Stimulated activated naive CD8-positive, alpha-beta T cell treated with anti-CD3 and anti-CD28 coated beads, Interleukin-15, amount 100 ng/mL, for 72 hours (primary cell): ENCODE measurements around the gene PLCB1.
"Not testable (repeated sequence)": the region's sequence is repeated elsewhere in the genome, so short reads cannot be mapped to it uniquely, and the experiment has no call there.

Source experiments
- ATAC-seq: fragments of 150-1000 bp; cut with Tn5 transposase; 2 replicates; pipeline ENCODE4 v1.10.0; 2021; ENCODE audit warnings: mild to moderate bottlenecking, moderate library complexity
- DNase-seq, 2 donors: peaks; one replicate each; pipeline ENCODE4 v3.0.0; 2021 to 2022
- H3K27ac Mint-ChIP-seq, 2 donors: one replicate each; pipeline ENCODE4 v1.8.0; 2022; ENCODE audit warnings: mild to moderate bottlenecking in 2 of 2, mixed read lengths in 2 of 2, moderate library complexity in 2 of 2
- H3K27me3 Mint-ChIP-seq: one replicate; pipeline ENCODE4 v1.8.0; 2022; ENCODE audit warnings: mixed read lengths
- H3K4me1 Mint-ChIP-seq: one replicate; pipeline ENCODE4 v1.8.0; 2022; ENCODE audit warnings: mild to moderate bottlenecking, mixed read lengths
- H3K4me3 Mint-ChIP-seq, 2 donors: one replicate each; pipeline ENCODE4 v1.8.0; 2022; ENCODE audit warnings: mild to moderate bottlenecking in 2 of 2, mixed read lengths in 2 of 2, moderate library complexity in 1 of 2
- H3K9me3 Mint-ChIP-seq, 2 donors: one replicate each; pipeline ENCODE4 v1.8.0; 2022; ENCODE audit warnings: mixed read lengths in 2 of 2

Gene PLCB1

GRCh38 chr20:8631271-8631670 lies 499.2 kb downstream of the PLCB1 start:
- DNase-seq, result no peak
- H3K9me3 Mint-ChIP-seq, result no peaks in the 10 kb centered on the region
- H3K27me3 Mint-ChIP-seq, result no peaks in the 10 kb centered on the region
- no peak overlapping the region for H3K4me3 Mint-ChIP-seq
- H3K27ac Mint-ChIP-seq, result no peak overlapping the region
- no peaks in the 10 kb centered on the region for H3K4me1 Mint-ChIP-seq
- ATAC-seq, result no peak

DNA sequence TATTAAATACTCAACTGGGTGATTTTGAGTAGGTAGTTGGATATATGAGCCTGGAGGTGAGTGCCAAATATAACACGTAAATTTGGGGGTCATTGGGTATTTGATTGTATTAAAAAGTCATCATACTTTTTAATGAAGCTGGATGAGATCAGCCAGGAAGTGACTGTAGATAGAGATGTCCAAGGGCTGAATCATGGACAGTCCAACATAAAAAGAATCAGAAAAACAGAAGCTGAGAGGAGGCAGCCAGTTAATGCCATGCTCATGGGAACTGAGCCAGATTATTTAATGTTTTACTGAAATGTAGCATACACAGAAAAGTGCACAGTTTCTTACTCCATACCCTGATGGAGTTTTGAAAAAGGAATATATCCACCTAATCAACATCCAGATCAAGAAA lies 501.3 kb downstream of the PLCB1 start:
- no peaks in the 10 kb centered on the region for H3K9me3 Mint-ChIP-seq
- no peaks in the 10 kb centered on the region for H3K4me1 Mint-ChIP-seq
- H3K4me3 Mint-ChIP-seq, result no peak overlapping the region
- H3K27me3 Mint-ChIP-seq, result no peaks in the 10 kb centered on the region
- no peak for DNase-seq
- H3K27ac Mint-ChIP-seq, result no peak overlapping the region
- ATAC-seq, result no peak

GRCh38 chr20:8635048-8635572 lies 503.0 kb downstream of the PLCB1 start:
- Mint-ChIP-seq H3K4me1 (no peaks in the 10 kb centered on the region), H3K27ac (no peak overlapping the region), H3K9me3 (no peaks in the 10 kb centered on the region), H3K4me3 (no peak overlapping the region), H3K27me3 (no peaks in the 10 kb centered on the region)
- ATAC-seq, result no peak
- no peak for DNase-seq

DNA sequence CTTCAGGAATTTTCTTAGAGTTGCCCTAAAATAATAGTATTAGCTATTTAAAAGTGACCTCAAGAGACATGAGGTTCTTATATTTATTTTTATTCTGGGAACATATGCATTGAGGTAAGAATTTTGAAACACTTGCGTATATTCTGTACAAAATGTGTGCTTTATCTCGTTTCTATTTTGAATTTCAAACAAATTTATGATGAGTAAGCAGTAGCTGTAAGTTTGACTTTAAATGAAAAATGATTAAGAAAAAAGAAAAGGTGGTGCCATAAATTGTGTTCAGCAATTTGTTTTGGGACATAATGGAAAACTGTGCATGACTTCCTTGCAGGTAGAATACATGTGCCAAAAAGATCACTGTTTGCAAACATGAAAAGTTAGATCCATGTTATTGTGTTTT lies 503.8 kb downstream of the PLCB1 start:
- Mint-ChIP-seq H3K4me3 (no peak overlapping the region), H3K4me1 (no peaks in the 10 kb centered on the region), H3K9me3 (no peaks in the 10 kb centered on the region), H3K27ac (no peak overlapping the region), H3K27me3 (no peaks in the 10 kb centered on the region)
- ATAC-seq (no peak), DNase-seq (no peak)

- Mint-ChIP-seq H3K27ac (no peak overlapping the region), H3K4me1 (no peaks in the 10 kb centered on the region)
Measured at GRCh38 chr20:8639112-8639778, 507.2 kb downstream of the PLCB1 start.

GRCh38 chr20:8640461-8640860 lies 508.4 kb downstream of the PLCB1 start:
- ATAC-seq (no peak), DNase-seq (no peak)
- Mint-ChIP-seq H3K4me1 (no peaks in the 10 kb centered on the region), H3K9me3 (no peaks in the 10 kb centered on the region), H3K27ac (no peak overlapping the region), H3K4me3 (no peak overlapping the region), H3K27me3 (no peaks in the 10 kb centered on the region)

More at GRCh38 chr20:8639112-8639778, 507.2 kb downstream of the PLCB1 start:
- H3K9me3 Mint-ChIP-seq, result no peaks in the 10 kb centered on the region
- no peaks in the 10 kb centered on the region for H3K27me3 Mint-ChIP-seq
- no peak for DNase-seq
- H3K4me3 Mint-ChIP-seq, result no peak overlapping the region
- ATAC-seq, result no peak

DNA sequence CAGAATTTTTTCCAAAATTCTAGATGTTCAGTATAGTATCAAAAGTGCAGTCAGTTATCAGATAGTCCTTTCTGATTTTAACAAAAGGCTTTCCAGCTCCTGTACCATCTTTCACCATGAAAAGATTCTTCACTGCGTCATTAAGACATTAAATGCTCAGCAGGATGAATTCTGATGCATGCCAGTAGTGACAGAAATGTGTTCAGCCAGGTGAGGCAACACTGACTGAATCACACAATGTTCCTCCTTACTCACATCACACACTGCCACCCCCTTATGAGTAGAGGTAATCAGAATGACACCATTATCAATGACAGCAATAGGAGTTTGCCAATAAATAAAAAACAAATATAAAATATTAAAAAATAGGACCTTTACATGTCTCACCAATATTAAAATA lies 510.2 kb downstream of the PLCB1 start:
- Mint-ChIP-seq H3K4me3 (no peak overlapping the region), H3K27me3 (no peaks in the 10 kb centered on the region), H3K27ac (no peak overlapping the region), H3K4me1 (no peaks in the 10 kb centered on the region), H3K9me3 (no peaks in the 10 kb centered on the region)
- DNase-seq (no peak), ATAC-seq (no peak)

DNA sequence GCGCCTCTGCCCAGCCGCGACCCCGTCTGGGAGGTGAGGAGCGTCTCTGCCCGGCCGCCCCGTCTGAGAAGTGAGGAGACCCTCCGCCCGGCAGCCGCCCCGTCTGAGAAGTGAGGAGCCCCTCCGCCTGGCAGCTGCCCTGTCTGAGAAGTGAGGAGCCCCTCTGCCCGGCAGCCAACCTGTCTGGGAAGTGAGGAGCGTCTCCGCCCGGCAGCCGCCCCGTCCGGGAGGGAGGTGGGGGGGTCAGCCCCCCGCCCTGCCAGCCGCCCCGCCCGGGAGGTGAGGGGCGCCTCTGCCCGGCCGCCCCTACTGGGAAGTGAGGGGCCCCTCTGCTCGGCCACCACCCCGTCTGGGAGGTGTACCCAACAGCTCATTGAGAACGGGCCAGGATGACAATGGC lies 512.4 kb downstream of the PLCB1 start:
- H3K4me3 Mint-ChIP-seq, H3K27me3 Mint-ChIP-seq, H3K4me1 Mint-ChIP-seq, ATAC-seq, H3K27ac Mint-ChIP-seq, DNase-seq, H3K9me3 Mint-ChIP-seq: not testable (repeated sequence)

DNA sequence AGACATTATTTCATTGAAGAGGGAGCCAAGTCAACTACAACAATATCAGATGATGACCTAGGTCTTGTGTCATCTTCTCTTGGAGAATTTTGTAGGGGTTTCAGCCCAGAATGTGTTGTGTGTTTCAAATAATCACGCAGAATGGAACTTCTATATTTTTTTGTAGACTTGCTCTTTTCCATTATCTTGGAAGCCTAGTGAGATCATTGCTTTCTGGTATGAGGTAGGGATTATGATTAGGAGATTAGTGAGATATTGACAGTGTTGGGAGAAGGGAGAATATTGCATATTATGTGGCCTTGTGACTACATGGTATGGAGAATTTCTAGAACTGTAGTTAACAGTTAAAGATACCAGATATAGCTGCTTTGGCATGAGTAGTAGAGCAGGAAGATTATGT lies 513.3 kb downstream of the PLCB1 start:
- no peak overlapping the region for H3K27ac Mint-ChIP-seq
- ATAC-seq, result no peak
- no peaks in the 10 kb centered on the region for H3K9me3 Mint-ChIP-seq

GRCh38 chr20:8646033-8646441 lies 514.0 kb downstream of the PLCB1 start:
- Mint-ChIP-seq H3K4me3 (no peak overlapping the region), H3K9me3 (no peaks in the 10 kb centered on the region), H3K4me1 (no peaks in the 10 kb centered on the region), H3K27me3 (no peaks in the 10 kb centered on the region), H3K27ac (peak overlapping the region in 1 of 2 donors; percentile 52)
- DNase-seq (no peak), ATAC-seq (no peak)

More for the DNA sequence above, 513.3 kb downstream of the PLCB1 start:
- H3K4me3 Mint-ChIP-seq, result no peak overlapping the region
- no peaks in the 10 kb centered on the region for H3K27me3 Mint-ChIP-seq
- H3K4me1 Mint-ChIP-seq, result no peaks in the 10 kb centered on the region
- DNase-seq, result no peak

DNA sequence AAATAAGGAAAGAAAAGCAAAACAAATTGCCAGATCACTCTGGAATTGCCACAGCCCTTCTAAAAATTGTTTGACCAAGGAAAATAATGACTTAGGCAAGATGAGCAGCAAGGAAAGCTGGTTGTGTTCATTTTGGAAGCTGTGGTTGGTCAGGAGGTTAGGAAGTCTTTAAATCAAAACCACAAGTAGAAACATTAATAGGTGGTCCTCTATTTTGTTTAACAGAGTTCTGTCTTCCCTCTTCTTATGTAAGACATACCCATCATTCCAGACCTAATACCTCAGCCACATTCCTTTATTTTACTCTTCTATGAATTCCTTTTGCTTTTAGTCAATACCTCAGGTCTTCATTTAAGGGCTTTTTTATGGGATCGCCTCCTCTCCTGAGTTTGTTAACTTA lies 514.6 kb downstream of the PLCB1 start:
- Mint-ChIP-seq H3K27me3 (no peaks in the 10 kb centered on the region), H3K27ac (peak overlapping the region in 1 of 2 donors; percentile 61)
- no peak for DNase-seq

GRCh38 chr20:8647961-8648441 lies 515.9 kb downstream of the PLCB1 start:
- no peak for ATAC-seq
- H3K4me1 Mint-ChIP-seq, result no peaks in the 10 kb centered on the region
- H3K27me3 Mint-ChIP-seq, result no peaks in the 10 kb centered on the region
- H3K4me3 Mint-ChIP-seq, result no peak overlapping the region
- H3K27ac Mint-ChIP-seq, result peak overlapping the region in 1 of 2 donors; percentile 12
- no peak for DNase-seq
- no peaks in the 10 kb centered on the region for H3K9me3 Mint-ChIP-seq

More for the DNA sequence above, 514.6 kb downstream of the PLCB1 start:
- H3K4me1 Mint-ChIP-seq, result no peaks in the 10 kb centered on the region
- no peaks in the 10 kb centered on the region for H3K9me3 Mint-ChIP-seq
- H3K4me3 Mint-ChIP-seq, result no peak overlapping the region
- no peak for ATAC-seq

DNA sequence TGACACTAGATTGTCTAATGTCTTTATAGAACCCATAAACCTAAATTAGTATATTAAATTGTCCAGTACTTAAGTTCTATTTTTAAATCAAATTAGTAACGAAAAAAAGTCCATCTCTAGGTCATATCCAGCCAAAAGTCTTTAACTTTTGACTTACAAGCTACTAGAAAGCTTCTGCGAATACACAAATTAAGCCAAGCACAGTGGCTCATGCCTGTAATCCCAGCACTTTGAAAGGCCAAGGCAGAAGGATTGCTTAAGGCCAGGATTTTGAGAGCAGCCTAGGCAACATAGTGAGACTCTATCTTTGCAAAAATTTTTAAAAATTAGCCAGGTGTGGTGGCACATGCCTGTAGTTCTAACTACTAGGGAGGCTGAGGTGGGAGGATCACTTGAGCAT lies 516.4 kb downstream of the PLCB1 start:
- Mint-ChIP-seq H3K4me3 (no peak overlapping the region), H3K9me3 (no peaks in the 10 kb centered on the region), H3K27me3 (no peaks in the 10 kb centered on the region), H3K4me1 (no peaks in the 10 kb centered on the region), H3K27ac (no peak overlapping the region)
- ATAC-seq, result no peak
- no peak for DNase-seq

GRCh38 chr20:8652396-8652795 lies 520.3 kb downstream of the PLCB1 start:
- no peaks in the 10 kb centered on the region for H3K9me3 Mint-ChIP-seq
- H3K27ac Mint-ChIP-seq, result no peak overlapping the region
- no peak for ATAC-seq
- H3K4me1 Mint-ChIP-seq, result no peaks in the 10 kb centered on the region
- H3K4me3 Mint-ChIP-seq, result no peak overlapping the region
- H3K27me3 Mint-ChIP-seq, result no peaks in the 10 kb centered on the region
- no peak for DNase-seq

GRCh38 chr20:8654486-8654885 lies 522.4 kb downstream of the PLCB1 start:
- Mint-ChIP-seq H3K27me3 (no peaks in the 10 kb centered on the region), H3K4me3 (no peak overlapping the region), H3K4me1 (no peaks in the 10 kb centered on the region), H3K9me3 (no peaks in the 10 kb centered on the region), H3K27ac (no peak overlapping the region)
- ATAC-seq (no peak), DNase-seq (no peak)

- Mint-ChIP-seq H3K4me1 (no peaks in the 10 kb centered on the region), H3K4me3 (no peak overlapping the region), H3K27me3 (no peaks in the 10 kb centered on the region), H3K9me3 (no peaks in the 10 kb centered on the region), H3K27ac (no peak overlapping the region)
- no peak for DNase-seq
- ATAC-seq, result no peak
Measured at GRCh38 chr20:8656335-8656734, 524.3 kb downstream of the PLCB1 start.

GRCh38 chr20:8657664-8658063 lies 525.6 kb downstream of the PLCB1 start:
- Mint-ChIP-seq H3K4me1 (no peaks in the 10 kb centered on the region), H3K9me3 (no peaks in the 10 kb centered on the region), H3K27ac (no peak overlapping the region), H3K27me3 (no peaks in the 10 kb centered on the region), H3K4me3 (no peak overlapping the region)
- DNase-seq (no peak), ATAC-seq (no peak)
